GM23338 (cell line): Measurements from ENCODE around the gene RPS6KA4.

Experiments used
- CREB1 ChIP-seq: fragments of 250-450 bp; sonication (Bioruptor Pico); IDR thresholded peaks from 2 replicates; pipeline ENCODE4 v1.5.0; 2020; ENCODE audit warnings: low read depth, mild to moderate bottlenecking, moderate library complexity
- ETS1 ChIP-seq: IDR thresholded peaks from 2 replicates; pipeline ENCODE4 v1.6.1; 2016; ENCODE audit warnings: antibody characterized with exemption
- EZH2 ChIP-seq: fragments of 200-600 bp; sonication (generic); IDR thresholded peaks from one replicate; pipeline ENCODE4 v1.8.0; 2017; ENCODE audit warnings: antibody characterized with exemption, mild to moderate bottlenecking, low read depth; ENCODE audit not compliant: unreplicated experiment
- EZH2phosphoT487 ChIP-seq: fragments of 200-600 bp; sonication (generic); IDR thresholded peaks from one replicate; pipeline ENCODE4 v1.8.1; 2018; ENCODE audit warnings: antibody characterized with exemption; ENCODE audit not compliant: unreplicated experiment
- JUNB ChIP-seq: IDR thresholded peaks from one replicate; pipeline ENCODE4 v1.6.1; 2016; ENCODE audit warnings: antibody characterized with exemption; ENCODE audit not compliant: unreplicated experiment
- NANOG ChIP-seq: IDR thresholded peaks from 2 replicates; pipeline ENCODE4 v1.6.1; 2016; ENCODE audit warnings: antibody characterized with exemption, borderline replicate concordance
- POLR2AphosphoS5 ChIP-seq: IDR thresholded peaks from 2 replicates; pipeline ENCODE4 v1.6.1; 2016; ENCODE audit warnings: antibody characterized with exemption, low read depth
- REST ChIP-seq: IDR thresholded peaks from one replicate; pipeline ENCODE4 v1.6.1; 2018; ENCODE audit warnings: antibody characterized with exemption; ENCODE audit not compliant: unreplicated experiment
- STAT1 ChIP-seq: IDR thresholded peaks from one replicate; pipeline ENCODE4 v1.6.1; 2016; ENCODE audit warnings: antibody characterized with exemption; ENCODE audit not compliant: unreplicated experiment
- ZNF114 ChIP-seq: fragments of 250-450 bp; sonication (Bioruptor Pico); IDR thresholded peaks from 2 replicates; pipeline ENCODE4 v1.5.0; 2020; ENCODE audit warnings: mild to moderate bottlenecking, moderate library complexity
- ZNF462 ChIP-seq: fragments of 250-450 bp; sonication (Bioruptor Pico); IDR thresholded peaks from 2 replicates; pipeline ENCODE4 v1.5.0; 2020; ENCODE audit warnings: mild to moderate bottlenecking, moderate library complexity
- TF ChIP-seq, protein P1 (sequence below), 2 experiments: fragments of 200-600 bp in 1 of 2; sonication (generic) in 1 of 2; conservative IDR thresholded peaks; 2 replicates each; pipeline versions ENCODE4 v1.5.1 to v1.6.1; 2016 to 2017; ENCODE audit warnings: antibody characterized with exemption in 2 of 2, low read depth in 2 of 2, mild to moderate bottlenecking in 2 of 2, moderate library complexity in 1 of 2

DNA sequence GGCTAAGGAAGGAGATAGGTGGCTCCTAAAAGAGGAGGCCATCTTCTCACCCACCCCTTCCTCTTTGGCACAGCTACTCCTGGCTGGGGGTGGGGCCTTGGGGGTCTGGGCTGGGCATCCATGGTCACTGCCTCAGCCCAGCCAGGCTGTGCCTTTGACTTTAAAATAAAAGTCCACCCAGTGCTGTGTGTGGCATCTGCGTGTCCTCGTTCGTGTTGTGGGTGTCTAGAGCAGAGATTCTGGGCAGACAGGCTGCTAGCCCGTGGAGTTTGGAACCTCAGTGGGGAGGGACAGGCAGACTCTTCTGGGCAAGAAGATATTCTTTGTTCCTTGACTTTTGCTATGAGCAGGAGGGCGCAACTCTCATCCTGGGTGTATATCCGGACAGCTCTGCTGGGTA, 13.1 kb downstream of the RPS6KA4 start:
- TF ChIP-seq EZH2 (no peak), STAT1 (no peak), POLR2AphosphoS5 (no peak), EZH2phosphoT487 (no peak), JUNB (no peak), REST (no peak), ZNF462 (CRISPR knock-in tag) (no peak), ETS1 (no peak), CREB1 (CRISPR knock-in tag) (no peak), ZNF114 (no peak), NANOG (no peak)
- TF ChIP-seq, protein P1, sequence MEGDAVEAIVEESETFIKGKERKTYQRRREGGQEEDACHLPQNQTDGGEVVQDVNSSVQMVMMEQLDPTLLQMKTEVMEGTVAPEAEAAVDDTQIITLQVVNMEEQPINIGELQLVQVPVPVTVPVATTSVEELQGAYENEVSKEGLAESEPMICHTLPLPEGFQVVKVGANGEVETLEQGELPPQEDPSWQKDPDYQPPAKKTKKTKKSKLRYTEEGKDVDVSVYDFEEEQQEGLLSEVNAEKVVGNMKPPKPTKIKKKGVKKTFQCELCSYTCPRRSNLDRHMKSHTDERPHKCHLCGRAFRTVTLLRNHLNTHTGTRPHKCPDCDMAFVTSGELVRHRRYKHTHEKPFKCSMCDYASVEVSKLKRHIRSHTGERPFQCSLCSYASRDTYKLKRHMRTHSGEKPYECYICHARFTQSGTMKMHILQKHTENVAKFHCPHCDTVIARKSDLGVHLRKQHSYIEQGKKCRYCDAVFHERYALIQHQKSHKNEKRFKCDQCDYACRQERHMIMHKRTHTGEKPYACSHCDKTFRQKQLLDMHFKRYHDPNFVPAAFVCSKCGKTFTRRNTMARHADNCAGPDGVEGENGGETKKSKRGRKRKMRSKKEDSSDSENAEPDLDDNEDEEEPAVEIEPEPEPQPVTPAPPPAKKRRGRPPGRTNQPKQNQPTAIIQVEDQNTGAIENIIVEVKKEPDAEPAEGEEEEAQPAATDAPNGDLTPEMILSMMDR (conservative IDR thresholded peaks at IDR 0.05; ENCODE audit: low read depth in 2 of 2) = no peak
